PC-9 (cell line): ENCODE data around the gene RRP15. TPM values are rescaled to one million over a fixed set of nuclear protein-coding genes. Genes with fewer than 3 reads are reported as not detected.

Experiments
- BruUV-seq: library from RNA; stranded (reverse); fragments of 400-500 nt; replicated peaks from 2 replicates; lab custom pipeline; 2021; lab: Mats Ljungman, UMichigan
- CTCF ChIA-PET: fragments of 300-600 bp; sonication (Branson Sonifier 250); formaldehyde crosslinking; loops from one replicate; lab custom pipeline; 2022; ENCODE audit warnings: antibody characterized with exemption; lab: Charles Lee
- POLR2A ChIA-PET: fragments of 300-600 bp; sonication (Branson Sonifier 250); formaldehyde crosslinking; loops from one replicate; lab custom pipeline; 2022; ENCODE audit warnings: antibody characterized with exemption; ENCODE audit not compliant: unreplicated experiment; lab: Charles Lee
- DNase-seq, 2 experiments: peaks; one replicate each; pipeline versions ENCODE4 v3.0.0 to v3.0.0-alpha.2; 2015 to 2022; ENCODE audit warnings: mixed read lengths in 1 of 2
- H2AFZ ChIP-seq: fragments of 200-600 bp; sonication (generic); 2 replicates; pipeline ENCODE4 v1.8.1; 2017; ENCODE audit warnings: antibody characterized with exemption
- H3F3A ChIP-seq: fragments of 200-600 bp; sonication (generic); 2 replicates; pipeline ENCODE4 v1.8.1; 2017; ENCODE audit warnings: antibody characterized with exemption, mild to moderate bottlenecking, low read depth; ENCODE audit not compliant: insufficient read depth
- H3K27ac ChIP-seq: fragments of 200-600 bp; sonication (generic); 2 replicates; pipeline ENCODE4 v1.6.1; 2016; ENCODE audit warnings: mixed run types
- H3K27me3 ChIP-seq: fragments of 200-600 bp; sonication (generic); 2 replicates; pipeline ENCODE4 v1.6.1; 2016; ENCODE audit warnings: low read depth, mixed run types; ENCODE audit not compliant: insufficient read depth
- H3K36me3 ChIP-seq: fragments of 200-600 bp; sonication (generic); 2 replicates; pipeline ENCODE4 v1.6.1; 2016; ENCODE audit warnings: low read depth, mixed run types
- H3K4me1 ChIP-seq: fragments of 200-600 bp; sonication (generic); replicated peaks from 2 replicates; pipeline ENCODE4 v1.6.1; 2016; ENCODE audit warnings: mixed run types; ENCODE audit not compliant: insufficient read depth
- H3K4me2 ChIP-seq: fragments of 200-600 bp; sonication (generic); 2 replicates; pipeline ENCODE4 v1.6.1; 2017; ENCODE audit warnings: mixed run types
- H3K4me3 ChIP-seq: fragments of 200-600 bp; sonication (generic); 2 replicates; pipeline ENCODE4 v1.6.1; 2016; ENCODE audit warnings: mixed run types
- H3K79me2 ChIP-seq: fragments of 200-600 bp; sonication (generic); 2 replicates; pipeline ENCODE4 v1.6.1; 2017; ENCODE audit warnings: low read depth, mixed run types
- H3K9me2 ChIP-seq: fragments of 200-600 bp; sonication (generic); 2 replicates; pipeline ENCODE4 v1.8.1; 2017; ENCODE audit warnings: mild to moderate bottlenecking; ENCODE audit not compliant: insufficient read depth
- H3K9me3 ChIP-seq: fragments of 200-600 bp; sonication (generic); 2 replicates; pipeline ENCODE4 v1.8.1; 2016; ENCODE audit warnings: low read depth; ENCODE audit not compliant: insufficient read depth
- H4K20me1 ChIP-seq: fragments of 200-600 bp; sonication (generic); 2 replicates; pipeline ENCODE4 v1.8.1; 2017; ENCODE audit not compliant: insufficient read depth
- EZH2 ChIP-seq: fragments of 200-600 bp; sonication (generic); IDR thresholded peaks from 2 replicates; pipeline ENCODE4 v1.8.0; 2017; ENCODE audit warnings: antibody characterized with exemption, low read depth
- intact Hi-C: fragments of 100-400 bp; cut with micrococcal nuclease; formaldehyde crosslinking; loops from one replicate; pipeline ENCODE4 v1.10.0; 2022; ENCODE audit not compliant: unreplicated experiment
- total RNA-seq: library from RNA; stranded (reverse); gene quantifications from 2 replicates; pipeline ENCODE4 v1.2.3, GENCODE V29; 2021
- TF ChIP-seq, protein P1 (sequence below): fragments of 200-600 bp; sonication (generic); conservative IDR thresholded peaks from 2 replicates; pipeline ENCODE4 v1.6.1; 2017; ENCODE audit warnings: mixed run types, antibody characterized with exemption, mild to moderate bottlenecking, moderate library complexity

RRP15 gene
- total RNA-seq, 1 experiment from 2014 or later: 24.9 TPM

DNA sequence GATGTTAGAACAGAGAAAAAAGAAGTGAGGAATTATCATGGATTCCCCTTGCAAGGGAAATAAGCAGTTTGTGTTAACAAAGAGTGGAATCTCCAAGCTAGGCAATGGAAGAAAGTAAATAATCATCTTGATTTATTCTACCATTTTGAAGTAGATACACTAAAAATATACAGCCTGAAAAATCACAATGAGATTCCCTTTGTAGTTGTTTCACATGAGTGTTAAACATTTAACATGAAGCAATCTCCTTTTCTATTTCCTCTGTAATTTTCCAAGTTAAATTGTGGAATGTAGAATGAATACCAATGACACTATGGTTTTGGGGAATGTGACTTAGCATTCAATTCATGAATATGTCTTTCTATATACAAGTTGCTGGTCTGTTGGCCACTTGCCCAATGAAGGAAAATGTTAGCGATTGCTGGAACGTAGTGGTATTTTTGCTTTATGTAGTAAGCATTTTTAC, 65.7 kb downstream of the RRP15 start:
- Histone ChIP-seq H4K20me1 (no peaks in the 10 kb centered on the region), H3K9me2 (no peaks in the 10 kb centered on the region), H3F3A (peaks cover 19% of the 10 kb centered on the region), H3K4me1 (peaks cover 41% of the 10 kb centered on the region), H3K4me3 (peak overlapping the region; percentile 34; the same call in 1 of the 2 replicates), H3K36me3 (peaks cover 13% of the 10 kb centered on the region; the same call in 1 of the 2 replicates), H2AFZ (no peak overlapping the region), H3K4me2 (peak overlapping the region; percentile 91), H3K9me3 (no peaks in the 10 kb centered on the region; the same call in 1 of the 2 replicates), H3K27ac (peak overlapping the region; percentile 38; the same call in 1 of the 2 replicates), H3K27me3 (no peaks in the 10 kb centered on the region), H3K79me2 (peaks cover 100% of the 10 kb centered on the region)
- ChIA-PET CTCF (interaction anchor here (0.6 kb wide), 1 partner anchor 489 kb away, joined by 4 read pairs; no protein-coding TSS in a partner anchor), POLR2A (interaction anchor here (0.6 kb wide), 1 partner anchor 149 kb away, joined by 3 read pairs; no protein-coding TSS in a partner anchor)
- DNase-seq: peak in 1 of 2 experiments; percentile 55
- no peak for TF ChIP-seq EZH2
- TF ChIP-seq, protein P1, sequence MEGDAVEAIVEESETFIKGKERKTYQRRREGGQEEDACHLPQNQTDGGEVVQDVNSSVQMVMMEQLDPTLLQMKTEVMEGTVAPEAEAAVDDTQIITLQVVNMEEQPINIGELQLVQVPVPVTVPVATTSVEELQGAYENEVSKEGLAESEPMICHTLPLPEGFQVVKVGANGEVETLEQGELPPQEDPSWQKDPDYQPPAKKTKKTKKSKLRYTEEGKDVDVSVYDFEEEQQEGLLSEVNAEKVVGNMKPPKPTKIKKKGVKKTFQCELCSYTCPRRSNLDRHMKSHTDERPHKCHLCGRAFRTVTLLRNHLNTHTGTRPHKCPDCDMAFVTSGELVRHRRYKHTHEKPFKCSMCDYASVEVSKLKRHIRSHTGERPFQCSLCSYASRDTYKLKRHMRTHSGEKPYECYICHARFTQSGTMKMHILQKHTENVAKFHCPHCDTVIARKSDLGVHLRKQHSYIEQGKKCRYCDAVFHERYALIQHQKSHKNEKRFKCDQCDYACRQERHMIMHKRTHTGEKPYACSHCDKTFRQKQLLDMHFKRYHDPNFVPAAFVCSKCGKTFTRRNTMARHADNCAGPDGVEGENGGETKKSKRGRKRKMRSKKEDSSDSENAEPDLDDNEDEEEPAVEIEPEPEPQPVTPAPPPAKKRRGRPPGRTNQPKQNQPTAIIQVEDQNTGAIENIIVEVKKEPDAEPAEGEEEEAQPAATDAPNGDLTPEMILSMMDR: no peak
- intact Hi-C loops: no loop called here
- BruUV-seq: no TSS peak

DNA sequence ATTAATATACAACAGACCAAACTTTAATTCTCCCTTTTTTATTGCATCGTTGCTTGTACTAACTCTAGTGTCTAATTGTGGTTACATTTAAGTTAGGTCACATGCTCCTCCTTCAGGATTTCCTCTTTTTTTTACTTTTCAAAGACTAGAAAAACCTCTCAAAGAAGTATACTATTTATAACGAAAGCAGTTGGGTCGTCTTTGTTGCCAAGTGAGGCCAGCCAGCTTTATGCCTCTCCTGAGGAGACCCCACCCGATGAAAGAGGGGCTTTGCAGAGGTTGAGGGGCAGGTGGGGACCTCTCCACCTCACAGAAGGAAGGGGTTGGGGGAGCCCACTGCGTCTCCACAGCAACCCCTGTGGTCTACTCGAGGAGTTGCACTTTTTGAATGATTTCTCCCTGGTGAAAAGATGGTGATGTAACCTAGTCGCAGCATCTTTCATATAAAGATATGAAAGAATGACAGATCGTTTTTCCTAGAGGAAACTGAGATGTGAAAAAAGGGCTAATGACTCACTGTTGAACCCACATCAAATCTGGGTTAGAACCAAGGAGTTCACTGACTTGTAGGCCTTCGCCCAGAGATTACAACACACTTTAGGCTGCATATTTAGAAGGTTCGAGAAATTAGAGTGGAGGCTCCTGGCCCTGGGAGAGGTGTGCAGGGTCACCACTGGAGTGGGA, 66.4 kb downstream of the RRP15 start:
- peaks cover 18% of the 10 kb centered on the region for H3F3A ChIP-seq
- DNase-seq: no peak
- ChIA-PET POLR2A (no interaction called here), CTCF (interaction anchor here (0.6 kb wide), 1 partner anchor 489 kb away, joined by 4 read pairs; no protein-coding TSS in a partner anchor)
- no peaks in the 10 kb centered on the region; the same call in 1 of the 2 replicates for H3K9me3 ChIP-seq
- H3K27ac ChIP-seq: 0 out of 2 replicates have a peak overlapping the region, but pooled peaks have one; percentile 38
- no peaks in the 10 kb centered on the region for H3K27me3 ChIP-seq
- H4K20me1 ChIP-seq: no peaks in the 10 kb centered on the region
- peaks cover 13% of the 10 kb centered on the region; the same call in 1 of the 2 replicates for H3K36me3 ChIP-seq
- no TSS peak for BruUV-seq
- peak overlapping the region; percentile 91 for H3K4me2 ChIP-seq
- no peaks in the 10 kb centered on the region for H3K9me2 ChIP-seq
- no peak overlapping the region for H2AFZ ChIP-seq
- intact Hi-C loops: no loop called here
- H3K4me1 ChIP-seq: peaks cover 41% of the 10 kb centered on the region
- TF ChIP-seq, protein P1: no peak; the same call in 1 of the 2 replicates
- TF ChIP-seq EZH2: no peak
- peaks cover 100% of the 10 kb centered on the region for H3K79me2 ChIP-seq
- H3K4me3 ChIP-seq: peak overlapping the region; percentile 34; the same call in 1 of the 2 replicates

DNA sequence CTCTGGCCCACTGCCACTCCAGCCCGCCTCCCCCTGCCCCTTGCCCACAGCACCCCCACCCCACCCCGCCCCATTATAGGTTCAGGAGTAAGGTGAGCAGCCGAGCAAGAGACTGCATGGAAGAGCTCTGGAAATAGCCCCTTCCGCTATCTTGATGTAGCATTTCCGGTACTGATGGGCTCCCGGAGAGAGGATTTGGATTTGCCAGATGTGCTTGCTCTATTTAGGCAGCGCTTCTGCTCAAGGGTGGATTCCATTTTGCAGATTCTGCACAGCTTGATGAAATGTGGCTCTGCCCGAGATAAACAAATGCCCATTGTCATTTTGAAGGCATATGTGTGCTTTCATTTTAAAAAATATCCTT, 67.0 kb downstream of the RRP15 start:
- H3K4me3 ChIP-seq: no peak overlapping the region
- H3F3A ChIP-seq: peaks cover 13% of the 10 kb centered on the region
- no peaks in the 10 kb centered on the region for H4K20me1 ChIP-seq
- no peak for DNase-seq
- H3K27ac ChIP-seq: no peak overlapping the region
- H3K79me2 ChIP-seq: peaks cover 100% of the 10 kb centered on the region
- peaks cover 13% of the 10 kb centered on the region; the same call in 1 of the 2 replicates for H3K36me3 ChIP-seq
- ChIA-PET POLR2A (interaction anchor here (0.6 kb wide), 1 partner anchor 191 kb away, joined by 9 read pairs; no protein-coding TSS in a partner anchor), CTCF (no interaction called here)
- no TSS peak for BruUV-seq
- H2AFZ ChIP-seq: no peak overlapping the region
- no peaks in the 10 kb centered on the region for H3K27me3 ChIP-seq
- peaks cover 41% of the 10 kb centered on the region for H3K4me1 ChIP-seq
- H3K9me2 ChIP-seq: no peaks in the 10 kb centered on the region
- H3K4me2 ChIP-seq: no peak overlapping the region
- TF ChIP-seq, protein P1: no peak
- no peak for TF ChIP-seq EZH2
- intact Hi-C loops: no loop called here
- H3K9me3 ChIP-seq: no peaks in the 10 kb centered on the region; the same call in 1 of the 2 replicates
